Hematopoietic multipotent progenitor cell treated with erythropoietin and hydrocortisone succinate and interleukin-3 and kit ligand, for 17 days (in vitro differentiated cells): ENCODE measurements around the gene GALNT11.
"Not testable (repeated sequence)": the region's sequence is repeated elsewhere in the genome, so short reads cannot be mapped to it uniquely, and the experiment has no call there.

Experiments
- DNase-seq: peaks from one replicate; pipeline ENCODE4 v3.0.0-alpha.2; 2015; ENCODE audit warnings: low spot score

Gene GALNT11

GRCh38 chr7:152027491-152028365, 2.3 kb downstream of the GALNT11 start:
- peak; percentile 19 for DNase-seq

GRCh38 chr7:152030059-152030458, 4.6 kb downstream of the GALNT11 start:
- peak; percentile 54 for DNase-seq

- not testable (repeated sequence) for DNase-seq
Observed at GRCh38 chr7:152030639-152031038, 5.2 kb downstream of the GALNT11 start.

GRCh38 chr7:152035817-152036216, 10.3 kb downstream of the GALNT11 start:
- no peak for DNase-seq

GRCh38 chr7:152038410-152038809, 12.9 kb downstream of the GALNT11 start:
- DNase-seq, result not testable (repeated sequence)

GRCh38 chr7:152043086-152043485, 17.6 kb downstream of the GALNT11 start:
- DNase-seq, result not testable (repeated sequence)

GRCh38 chr7:152044909-152045308, 19.4 kb downstream of the GALNT11 start:
- not testable (repeated sequence) for DNase-seq

GRCh38 chr7:152046531-152046930, 21.1 kb downstream of the GALNT11 start:
- DNase-seq, result no peak

- no peak for DNase-seq
Observed at GRCh38 chr7:152048051-152048450, 22.6 kb downstream of the GALNT11 start.

GRCh38 chr7:152050547-152050971, 25.1 kb downstream of the GALNT11 start:
- no peak for DNase-seq

- DNase-seq, result no peak
Observed at GRCh38 chr7:152051968-152052367, 26.5 kb downstream of the GALNT11 start.

GRCh38 chr7:152052771-152053170, 27.3 kb downstream of the GALNT11 start:
- no peak for DNase-seq

- DNase-seq, result no peak
Observed at GRCh38 chr7:152054367-152055230, 29.1 kb downstream of the GALNT11 start.

GRCh38 chr7:152056621-152057274, 31.3 kb downstream of the GALNT11 start:
- no peak for DNase-seq

GRCh38 chr7:152059311-152059710, 33.8 kb downstream of the GALNT11 start:
- no peak for DNase-seq

- not testable (repeated sequence) for DNase-seq
Observed at GRCh38 chr7:152061086-152061485, 35.6 kb downstream of the GALNT11 start.

- not testable (repeated sequence) for DNase-seq
Observed at GRCh38 chr7:152063192-152063591, 37.7 kb downstream of the GALNT11 start.

- not testable (repeated sequence) for DNase-seq
Observed at GRCh38 chr7:152063821-152064220, 38.3 kb downstream of the GALNT11 start.

GRCh38 chr7:152065800-152066344, 40.4 kb downstream of the GALNT11 start:
- DNase-seq, result not testable (repeated sequence)

GRCh38 chr7:152072421-152072820, 46.9 kb downstream of the GALNT11 start:
- no peak for DNase-seq

GRCh38 chr7:152073352-152073751, 47.9 kb downstream of the GALNT11 start:
- DNase-seq, result no peak

- DNase-seq, result no peak
Observed at GRCh38 chr7:152074673-152075072, 49.2 kb downstream of the GALNT11 start.
